ENCODE measurements around the gene MDM2.
"Not testable (repeated sequence)": the region's sequence is repeated elsewhere in the genome, so short reads cannot be mapped to it uniquely, and the experiment has no call there.

MDM2 gene

GRCh38 chr12:68815928-68816800 is 8.2 kb downstream of the MDM2 start:
- Histone ChIP-seq H3K36me3 (ENCODE audit: control insufficient read depth, low read length) (peaks cover 91% of the 10 kb centered on the region), H3K79me2 (ENCODE audit: control insufficient read depth, low read length) (peaks cover 94% of the 10 kb centered on the region), H3K4me1 (ENCODE audit: control insufficient read depth, low read length) (peaks cover 45% of the 10 kb centered on the region), H3K4me3 (ENCODE audit: low read length) (no peak overlapping the region), H3F3A (ENCODE audit: control insufficient read depth, insufficient read depth) (peaks cover 25% of the 10 kb centered on the region), H3K27me3 (ENCODE audit: control insufficient read depth, low read length) (no peaks in the 10 kb centered on the region), H3K9me2 (replicated peaks; ENCODE audit: control insufficient read depth, low read length) (no peaks in the 10 kb centered on the region), H3K9me3 (ENCODE audit: control insufficient read depth, insufficient read depth, low read length) (no peaks in the 10 kb centered on the region), H4K20me1 (ENCODE audit: control insufficient read depth, insufficient read depth, low read depth, low read length) (peaks cover 22% of the 10 kb centered on the region; the same call in 1 of the 2 replicates), H3K4me2 (ENCODE audit: low read length) (no peak overlapping the region), H3K27ac (ENCODE audit: low read depth, low read length) (no peak overlapping the region)
- TF ChIP-seq EZH2phosphoT487 (IDR thresholded peaks at IDR 0.05; ENCODE audit: borderline replicate concordance, low read length) (no peak), CTCF (IDR thresholded peaks at IDR 0.05; ENCODE audit: low read depth, low read length, poor library complexity, severe bottlenecking) (no peak)

- Histone ChIP-seq H3F3A (ENCODE audit: control insufficient read depth, insufficient read depth) (peaks cover 48% of the 10 kb centered on the region), H3K4me1 (ENCODE audit: control insufficient read depth, low read length) (peaks cover 24% of the 10 kb centered on the region), H4K20me1 (ENCODE audit: control insufficient read depth, insufficient read depth, low read depth, low read length) (0 out of 2 replicates have a peak, but pooled peaks cover 23% of the 10 kb centered on the region), H3K4me2 (ENCODE audit: low read length) (0 out of 2 replicates have a peak overlapping the region, but pooled peaks have one; percentile 16), H3K79me2 (ENCODE audit: control insufficient read depth, low read length) (peaks cover 92% of the 10 kb centered on the region), H3K36me3 (ENCODE audit: control insufficient read depth, low read length) (peaks cover 94% of the 10 kb centered on the region)
- not testable (repeated sequence) for H3K27ac ChIP-seq (ENCODE audit: low read depth, low read length); H3K27me3 ChIP-seq (ENCODE audit: control insufficient read depth, low read length); H3K9me3 ChIP-seq (ENCODE audit: control insufficient read depth, insufficient read depth, low read length); H3K4me3 ChIP-seq (ENCODE audit: low read length); H3K9me2 ChIP-seq (replicated peaks; ENCODE audit: control insufficient read depth, low read length)
Observed at GRCh38 chr12:68819481-68819880, 11.5 kb downstream of the MDM2 start.

GRCh38 chr12:68821357-68822188 is 13.6 kb downstream of the MDM2 start:
- Histone ChIP-seq H3K79me2 (ENCODE audit: control insufficient read depth, low read length) (peaks cover 79% of the 10 kb centered on the region), H3K4me2 (ENCODE audit: low read length) (no peak overlapping the region), H4K20me1 (ENCODE audit: control insufficient read depth, insufficient read depth, low read depth, low read length) (0 out of 2 replicates have a peak, but pooled peaks cover 19% of the 10 kb centered on the region), H3K9me2 (replicated peaks; ENCODE audit: control insufficient read depth, low read length) (no peaks in the 10 kb centered on the region), H3K9me3 (ENCODE audit: control insufficient read depth, insufficient read depth, low read length) (no peaks in the 10 kb centered on the region), H3K27me3 (ENCODE audit: control insufficient read depth, low read length) (no peaks in the 10 kb centered on the region), H3K27ac (ENCODE audit: low read depth, low read length) (peak overlapping the region; percentile 3; the same call in 1 of the 2 replicates), H3F3A (ENCODE audit: control insufficient read depth, insufficient read depth) (peaks cover 56% of the 10 kb centered on the region), H3K4me3 (ENCODE audit: low read length) (no peak overlapping the region), H3K4me1 (ENCODE audit: control insufficient read depth, low read length) (peaks cover 17% of the 10 kb centered on the region), H3K36me3 (ENCODE audit: control insufficient read depth, low read length) (peaks cover 94% of the 10 kb centered on the region)
- TF ChIP-seq CTCF (IDR thresholded peaks at IDR 0.05; ENCODE audit: low read depth, low read length, poor library complexity, severe bottlenecking), result no peak
- TF ChIP-seq EZH2phosphoT487 (IDR thresholded peaks at IDR 0.05; ENCODE audit: borderline replicate concordance, low read length), result no peak
